Stimulated activated CD4-positive, alpha-beta T cell treated with anti-CD3 and anti-CD28 coated beads, Interleukin-2, amount 100 ng/mL, for 4 hours (primary cell): ENCODE measurements around the gene B4GAT1.
"Not testable (repeated sequence)": the region's sequence is repeated elsewhere in the genome, so short reads cannot be mapped to it uniquely, and the experiment has no call there.

Experiments
- DNase-seq: peaks from one replicate; pipeline ENCODE4 v3.0.0-alpha.2; 2020; ENCODE audit warnings: low read depth

Gene B4GAT1

GRCh38 chr11:66363187-66363601, 15.8 kb upstream of the B4GAT1 start:
- no peak for DNase-seq

- DNase-seq = no peak
These were observed 15.2 kb upstream of the B4GAT1 start for GRCh38 chr11:66362481-66363147.

GRCh38 chr11:66361502-66361941, 14.1 kb upstream of the B4GAT1 start:
- no peak for DNase-seq

GRCh38 chr11:66360406-66361073, 13.1 kb upstream of the B4GAT1 start:
- DNase-seq = no peak

GRCh38 chr11:66359662-66360087, 12.2 kb upstream of the B4GAT1 start:
- DNase-seq = no peak

- DNase-seq = not testable (repeated sequence)
These were observed 3.3 kb upstream of the B4GAT1 start for GRCh38 chr11:66350560-66351235.

GRCh38 chr11:66349084-66349386, 1.6 kb upstream of the B4GAT1 start:
- no peak for DNase-seq

- DNase-seq = no peak
These were observed 679 bp downstream of the B4GAT1 start for GRCh38 chr11:66346476-66347424.

GRCh38 chr11:66345316-66345649, 2.1 kb downstream of the B4GAT1 start:
- no peak for DNase-seq

GRCh38 chr11:66344550-66345315, 2.7 kb downstream of the B4GAT1 start, which contains the start of gene BRMS1:
Gene BRMS1 (minus strand): TSS chr11:66345104. CDS start chr11:66342234, 2,870 bp downstream.
- DNase-seq = peak; percentile 95

- DNase-seq = no peak
These were observed 4.3 kb downstream of the B4GAT1 start for GRCh38 chr11:66343176-66343575.

- no peak for DNase-seq
These were observed 5.8 kb downstream of the B4GAT1 start for GRCh38 chr11:66341502-66342126.

GRCh38 chr11:66340596-66341501, 6.6 kb downstream of the B4GAT1 start:
- no peak for DNase-seq

- no peak for DNase-seq
These were observed 7.5 kb downstream of the B4GAT1 start for GRCh38 chr11:66339686-66340483.

GRCh38 chr11:66339162-66339675, 8.2 kb downstream of the B4GAT1 start:
- no peak for DNase-seq

GRCh38 chr11:66338276-66339161, 8.9 kb downstream of the B4GAT1 start:
- no peak for DNase-seq

GRCh38 chr11:66337103-66337899, 10.1 kb downstream of the B4GAT1 start:
- DNase-seq = no peak
